Measurements from ENCODE around the gene TSPAN7. TPM values are rescaled to one million over a fixed set of nuclear protein-coding genes. Genes with fewer than 3 reads are reported as not detected.

Gene TSPAN7
- total and polyA plus RNA-seq, 2 donors (not counting 3 experiments of a cell fraction or from before 2014, with no cell fraction given): 3.2 to 5.2 TPM

DNA sequence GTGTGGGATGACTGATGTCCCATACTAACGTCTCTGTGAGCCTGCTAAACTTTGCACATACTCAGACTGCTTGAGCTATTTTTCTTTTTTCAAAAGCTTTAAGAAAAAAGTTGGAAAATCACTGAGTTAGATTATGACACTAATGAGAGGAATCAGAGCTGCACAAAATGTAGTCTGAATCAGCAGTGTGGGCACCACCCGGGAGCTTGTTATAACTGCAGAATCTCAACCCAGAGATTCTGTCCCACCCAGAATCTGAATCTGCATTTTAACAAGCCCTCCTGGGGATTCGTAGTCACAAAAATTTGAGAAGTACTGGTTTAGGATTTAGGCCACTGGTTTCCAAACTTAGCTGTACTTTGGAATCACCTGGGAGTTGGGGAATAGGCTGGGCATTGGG lies 137.8 kb downstream of the TSPAN7 start:
- no peaks in the 10 kb centered on the region for H3K9me3 ChIP-seq (replicated peaks; ENCODE audit: control insufficient read depth, insufficient read depth, low read length)
- POLR2A ChIA-PET: no interaction called here
- H3K27ac ChIP-seq (ENCODE audit: insufficient read depth, low read depth, low read length): no peak overlapping the region
- no TSS peak for BruUV-seq (replicated peaks)
- H3K4me3 ChIP-seq (replicated peaks in 1 of 3; ENCODE audit: insufficient read depth in 1 of 3, low read depth in 1 of 3, low read length in 3 of 3): no peak overlapping the region
- H3K36me3 ChIP-seq (ENCODE audit: control insufficient read depth in 2 of 2, extremely low read depth in 1 of 2, insufficient read depth in 2 of 2, low read length in 2 of 2): no peaks in the 10 kb centered on the region
- no peaks in the 10 kb centered on the region for H3K9me1 ChIP-seq (replicated peaks; ENCODE audit: control insufficient read depth, extremely low read depth, insufficient read depth, low read length)
- no peak overlapping the region for H3K9ac ChIP-seq (replicated peaks; ENCODE audit: extremely low read depth, insufficient read depth, low read length)
- H3K79me2 ChIP-seq (ENCODE audit: control insufficient read depth, insufficient read depth, low read length): no peaks in the 10 kb centered on the region
- FAIRE-seq: no peak
- CTCF ChIA-PET: no interaction called here
- intact Hi-C loops (cut with micrococcal nuclease): no loop called here
- H4K20me1 ChIP-seq (replicated peaks; ENCODE audit: control insufficient read depth, extremely low read depth, insufficient read depth, low read length): no peaks in the 10 kb centered on the region
- no peak for TF ChIP-seq FOS (IDR thresholded peaks at IDR 0.05; ENCODE audit: borderline replicate concordance, insufficient read depth, low read length)
- TF ChIP-seq EZH2 (IDR thresholded peaks at IDR 0.05; ENCODE audit: borderline replicate concordance, low read depth, low read length, severe bottlenecking): no peak
- TF ChIP-seq MAX (IDR thresholded peaks at IDR 0.05; ENCODE audit: insufficient read depth, insufficient read length): no peak
- no peak for TF ChIP-seq GATA2 (IDR thresholded peaks at IDR 0.05; ENCODE audit: insufficient read depth, insufficient read length, low read depth, low read length)
- no peak for TF ChIP-seq POLR2AphosphoS5 (IDR thresholded peaks at IDR 0.05; ENCODE audit: insufficient read depth, low read depth, low read length)
- no peak for TF ChIP-seq CTCF (IDR thresholded peaks at IDR 0.05; ENCODE audit: extremely low read depth in 1 of 2, insufficient read depth in 1 of 2, low read depth in 1 of 2, low read length in 2 of 2)
- TF ChIP-seq JUN (IDR thresholded peaks at IDR 0.05; ENCODE audit: borderline replicate concordance, insufficient read depth, insufficient read length, low read depth): no peak
- TF ChIP-seq POLR2A (IDR thresholded peaks at IDR 0.05; ENCODE audit: low read depth, low read length): no peak
- no peak for DNase-seq (ENCODE audit: low read depth, low spot score)
- H3K27me3 ChIP-seq (ENCODE audit: control insufficient read depth in 2 of 2, insufficient read depth in 2 of 2, low read length in 2 of 2): no peaks in the 10 kb centered on the region
- no peaks in the 10 kb centered on the region for H3K4me1 ChIP-seq (ENCODE audit: control insufficient read depth, extremely low read depth, insufficient read depth, low read length)
- H3K4me2 ChIP-seq (ENCODE audit: insufficient read depth, low read length): no peak overlapping the region
- dilution Hi-C loops (cut with MboI; ENCODE audit: extremely low pct_ligation_motif_present, low sequenced_read_pairs): no loop called here
- H2AFZ ChIP-seq (ENCODE audit: low read depth, low read length): no peak overlapping the region
